HG03135 (cell line): Measurements from ENCODE around the gene CACNB4.

ENCODE experiments used
- ATAC-seq: cut with Tn5 transposase; IDR thresholded peaks from one replicate; pipeline ENCODE4 v1.9.1; 2021; ENCODE audit warnings: mild to moderate bottlenecking, moderate library complexity; ENCODE audit not compliant: unreplicated experiment

The CACNB4 gene

DNA sequence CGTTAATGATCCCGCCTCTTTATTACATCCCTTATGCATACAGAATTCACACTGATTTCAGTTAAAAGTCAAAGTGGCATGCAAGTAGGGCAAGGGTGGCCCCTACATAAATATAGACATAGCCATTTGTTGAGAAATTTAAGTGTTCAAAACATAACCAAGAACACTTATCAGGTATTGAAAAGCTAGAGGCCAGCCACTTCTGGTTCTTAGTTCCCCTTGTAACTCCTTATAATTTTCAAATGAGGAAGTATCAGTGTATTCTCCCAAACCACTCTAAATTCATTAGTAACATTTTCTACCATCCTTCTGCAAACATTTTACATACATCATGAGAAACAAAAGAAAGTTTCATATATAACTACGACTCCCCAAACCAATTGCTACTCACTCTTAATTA is 264.9 kb downstream of the CACNB4 start:
- no peak for ATAC-seq

DNA sequence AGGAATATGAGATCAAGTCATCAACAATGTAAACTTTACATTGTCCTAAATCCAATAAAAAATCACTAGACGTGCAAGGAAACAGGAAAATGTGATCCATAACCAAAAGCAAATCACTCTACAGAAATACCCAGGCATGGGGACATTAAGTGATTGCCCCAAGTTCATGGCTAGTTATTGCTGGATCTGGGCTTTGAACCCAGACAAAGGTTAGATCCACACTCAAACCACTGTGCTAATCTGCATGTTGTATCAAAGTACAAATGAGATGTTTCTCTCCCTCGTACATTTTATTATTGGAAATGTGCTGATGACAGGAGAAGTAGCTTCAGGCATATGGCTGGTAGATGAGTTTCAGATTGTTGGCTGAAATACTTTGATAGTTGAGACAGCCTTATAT is 267.9 kb downstream of the CACNB4 start:
- ATAC-seq, result no peak

DNA sequence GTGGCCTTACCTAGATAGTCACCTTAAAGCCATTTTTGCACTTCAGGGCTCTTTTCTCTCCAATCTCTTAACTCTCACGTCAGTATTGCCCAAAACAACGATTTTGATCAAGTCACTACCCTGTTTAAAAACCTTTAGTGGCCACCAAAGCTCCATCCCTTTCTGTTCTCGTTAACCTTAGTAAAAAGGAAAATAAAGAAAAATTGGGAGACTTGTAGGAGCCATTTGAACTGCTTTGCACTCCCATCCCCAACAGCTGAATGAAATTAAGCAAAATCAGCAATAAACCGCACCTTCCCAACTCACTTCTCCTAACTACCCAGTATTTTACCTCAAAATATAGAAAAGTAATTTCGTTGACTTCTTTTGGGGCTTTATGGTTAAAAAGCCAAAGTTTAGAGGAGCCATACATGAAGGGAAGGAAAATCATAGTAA is 269.9 kb downstream of the CACNB4 start:
- no peak for ATAC-seq

DNA sequence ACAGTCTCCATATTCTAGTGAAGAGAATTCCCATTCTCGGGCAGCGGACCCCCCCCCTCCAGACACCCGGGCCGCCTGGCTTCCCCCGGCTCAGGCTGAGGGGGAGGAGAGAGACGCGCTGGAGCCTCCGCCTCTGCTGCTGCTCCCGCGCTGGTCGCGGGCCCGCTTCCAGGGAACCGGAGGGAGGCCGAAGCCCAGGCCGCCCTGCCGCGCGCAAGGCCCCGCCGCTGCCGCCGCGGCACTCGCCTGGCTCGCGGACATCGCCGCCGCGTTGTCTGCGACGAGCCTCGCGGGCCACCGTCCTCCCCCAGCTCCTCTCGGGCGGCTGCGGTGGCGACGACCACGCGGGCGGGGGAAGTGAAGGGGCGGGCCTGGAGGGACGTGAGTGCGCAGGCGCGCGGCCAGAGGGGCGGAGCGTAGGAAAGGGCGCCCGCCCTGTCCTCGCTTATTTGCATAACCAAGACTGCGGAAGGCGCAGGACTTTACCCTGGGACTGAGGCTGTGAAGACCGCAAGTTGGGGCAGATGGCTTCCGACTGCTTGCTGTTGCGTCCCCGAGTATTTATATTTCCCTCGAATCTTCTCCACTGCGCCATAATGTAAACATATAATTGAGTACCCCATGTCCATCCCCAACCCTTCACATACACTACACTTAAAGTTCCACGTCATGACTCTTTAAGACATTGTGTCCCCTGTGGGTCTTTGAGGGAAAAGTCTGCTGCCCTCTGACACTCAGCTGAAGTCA is 270.5 kb downstream of the CACNB4 start, which contains the start of gene ARL5A:
Gene ARL5A, minus strand, starts transcription at position 279 of the 747 bp plus-strand sequence. Its CDS starts 245 bp downstream, at position 34.
- ATAC-seq, result peak; percentile 91

DNA sequence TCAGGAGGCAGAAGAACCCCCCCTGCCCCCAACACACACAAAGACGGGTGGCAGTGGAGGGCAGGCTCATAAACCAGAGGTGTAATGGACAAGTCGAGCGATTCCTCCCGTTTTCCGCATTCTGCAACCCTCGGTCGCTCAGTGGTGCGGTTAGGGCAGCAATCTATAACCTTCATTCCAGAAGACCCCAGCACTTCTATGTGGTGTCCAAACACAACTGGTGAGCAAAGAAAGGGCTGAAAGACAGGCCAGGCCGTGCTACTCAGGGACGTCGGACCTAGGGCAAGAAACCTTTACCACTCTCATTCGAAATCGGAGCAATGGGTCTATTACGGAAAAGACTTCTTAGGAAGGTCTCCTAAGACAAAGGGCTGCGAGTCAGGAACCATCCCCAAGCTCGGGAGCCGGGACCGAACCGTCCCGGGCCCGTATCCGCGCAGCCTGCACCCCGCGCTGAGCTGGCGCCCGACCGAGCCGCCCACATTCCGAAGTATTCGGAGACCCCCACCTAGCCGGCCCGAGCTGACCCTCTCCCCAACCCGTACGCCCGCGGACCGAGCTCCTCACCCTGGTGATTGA is 271.2 kb downstream of the CACNB4 start:
- ATAC-seq, result peak; percentile 25

DNA sequence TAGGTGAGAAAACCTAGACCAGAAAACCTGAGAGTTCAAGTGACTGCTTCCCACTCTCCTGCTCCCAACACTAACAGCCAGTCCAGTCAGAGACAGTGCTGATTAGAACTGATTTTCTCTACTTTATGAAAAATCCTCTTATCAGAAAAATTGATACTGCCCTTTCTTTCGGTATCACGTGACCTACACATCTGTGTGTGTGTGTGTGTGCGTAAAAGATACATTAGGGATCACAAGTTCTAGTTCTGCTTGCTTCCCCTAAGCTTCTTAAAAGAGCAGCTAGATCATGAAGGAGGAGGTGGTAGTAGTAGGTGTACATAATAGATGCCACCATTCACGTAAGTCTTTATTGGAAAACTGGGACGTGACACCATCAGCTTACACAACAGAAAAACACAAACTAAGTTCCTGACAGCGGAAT is 272.1 kb downstream of the CACNB4 start:
- no peak for ATAC-seq

DNA sequence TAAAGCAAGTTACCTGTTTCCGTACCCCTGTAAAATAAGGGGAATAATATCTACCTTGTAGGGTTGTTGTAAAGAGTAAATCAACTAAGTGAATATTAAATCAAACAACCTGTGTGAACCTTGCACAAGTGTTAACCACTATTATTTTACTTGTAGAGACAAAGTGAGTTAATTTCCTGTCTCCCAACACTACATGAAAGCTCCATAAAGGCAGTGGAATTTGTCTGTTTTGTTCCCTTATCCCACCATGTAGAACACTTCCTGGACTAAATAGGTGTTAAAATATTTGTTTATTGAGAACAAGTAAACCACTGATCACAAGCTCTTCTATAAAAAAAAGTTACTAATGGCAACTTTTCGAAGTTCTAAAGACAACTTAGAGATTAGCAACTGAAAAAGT is 274.0 kb downstream of the CACNB4 start:
- ATAC-seq, result no peak

DNA sequence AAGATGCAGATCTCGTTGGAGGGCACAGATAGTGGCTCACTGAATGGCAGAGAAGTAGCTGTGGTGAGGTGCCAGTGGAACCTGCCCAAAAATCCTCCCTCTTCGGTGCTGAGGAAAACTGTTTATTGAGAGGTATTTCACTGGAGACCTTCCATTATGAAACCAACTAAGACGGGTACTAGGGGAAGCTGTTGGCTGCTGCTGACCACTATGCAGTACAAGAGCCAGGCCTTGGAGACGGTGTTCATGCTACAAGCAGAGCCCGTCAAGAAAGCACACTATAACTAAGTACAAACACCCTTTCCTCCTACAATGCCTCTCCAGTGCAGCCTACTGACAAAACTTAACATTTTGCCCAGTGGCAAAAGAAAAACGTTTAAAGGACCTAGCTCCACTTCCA is 275.2 kb downstream of the CACNB4 start:
- no peak for ATAC-seq

DNA sequence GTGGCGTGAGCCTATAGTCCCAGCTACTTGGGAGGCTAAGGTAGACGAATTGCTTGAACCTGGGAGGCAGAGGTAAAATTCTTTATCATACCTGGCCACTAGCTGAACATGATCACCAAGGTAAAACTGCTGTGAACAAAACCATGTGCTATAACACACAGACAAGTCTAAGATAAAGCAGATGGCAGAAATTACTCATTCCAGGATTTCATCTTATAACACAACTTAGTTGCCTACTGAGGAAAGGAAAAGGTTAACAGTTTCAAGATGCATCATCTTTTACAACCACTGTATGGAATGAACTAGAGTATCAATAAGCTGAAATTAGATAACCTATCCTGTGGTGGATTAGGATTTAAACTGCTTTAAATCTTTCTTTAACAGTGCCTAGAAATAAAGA is 278.9 kb downstream of the CACNB4 start:
- ATAC-seq, result no peak

DNA sequence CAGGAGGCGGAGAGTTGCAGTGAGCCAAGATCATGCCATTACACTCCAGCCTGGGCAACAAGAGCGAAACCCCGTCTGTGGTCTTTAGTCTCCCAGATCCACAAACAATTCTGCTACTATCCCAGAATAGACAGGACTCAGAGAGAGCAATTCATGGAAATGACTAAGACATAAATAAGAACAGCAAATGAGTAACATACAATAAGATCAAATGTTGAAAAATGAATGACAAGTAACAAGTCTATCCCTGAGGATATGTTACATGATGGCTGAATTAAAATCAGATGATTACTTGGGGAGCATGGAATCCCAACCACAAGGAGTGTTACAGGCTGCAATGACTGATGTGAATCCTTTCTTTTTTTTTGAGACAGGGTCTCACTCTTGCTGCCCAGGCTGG is 280.9 kb downstream of the CACNB4 start:
- ATAC-seq, result no peak

DNA sequence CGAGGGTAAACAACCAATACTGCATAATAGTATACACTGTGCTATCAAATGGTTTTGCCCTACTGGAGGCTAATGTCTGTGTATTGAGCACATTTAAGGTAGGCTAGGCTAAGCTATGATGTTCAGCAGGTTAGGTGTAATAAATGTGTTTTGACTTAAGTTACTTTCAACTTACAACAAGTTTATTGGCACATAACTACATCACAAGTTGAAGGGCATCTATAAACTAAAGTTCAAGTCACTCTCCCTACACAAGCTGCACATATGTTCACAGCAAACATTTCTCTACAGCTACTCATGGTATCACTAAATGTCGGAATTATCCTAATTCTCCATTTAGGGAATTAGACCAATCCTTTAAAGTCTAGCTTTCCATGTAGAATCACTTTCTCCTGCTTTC is 282.0 kb downstream of the CACNB4 start:
- no peak for ATAC-seq

DNA sequence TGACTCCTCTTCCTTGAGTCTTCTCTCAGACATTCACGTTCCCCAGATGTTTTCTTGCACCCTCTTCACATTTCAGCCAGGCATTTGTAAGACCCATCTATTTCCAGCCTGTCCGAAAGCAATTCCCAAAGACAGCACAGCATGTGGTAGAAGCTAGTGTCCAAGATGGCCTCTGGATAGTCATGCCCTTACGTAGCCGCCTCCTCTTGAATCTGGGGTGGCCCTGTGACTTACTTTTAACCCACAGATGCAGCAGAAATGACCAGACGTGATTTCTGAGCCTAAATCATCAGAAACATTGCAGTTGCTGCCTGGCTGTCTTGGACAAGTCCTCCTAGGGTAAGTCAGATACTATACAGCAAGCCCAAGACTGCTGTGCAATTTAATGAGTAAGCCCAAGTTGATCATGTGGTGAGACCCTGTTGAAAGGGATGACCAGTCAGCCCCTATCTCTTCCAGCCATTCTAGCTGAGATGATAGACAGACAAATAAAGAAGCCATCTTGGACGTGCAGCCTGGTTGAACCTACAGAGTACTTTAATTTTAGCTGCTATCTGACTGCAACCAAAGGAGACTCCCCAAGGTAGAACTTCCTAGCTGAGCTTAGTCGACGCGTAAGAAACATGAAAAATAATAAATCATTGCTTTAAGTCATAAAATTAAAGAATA is 282.9 kb downstream of the CACNB4 start:
- ATAC-seq, result no peak

DNA sequence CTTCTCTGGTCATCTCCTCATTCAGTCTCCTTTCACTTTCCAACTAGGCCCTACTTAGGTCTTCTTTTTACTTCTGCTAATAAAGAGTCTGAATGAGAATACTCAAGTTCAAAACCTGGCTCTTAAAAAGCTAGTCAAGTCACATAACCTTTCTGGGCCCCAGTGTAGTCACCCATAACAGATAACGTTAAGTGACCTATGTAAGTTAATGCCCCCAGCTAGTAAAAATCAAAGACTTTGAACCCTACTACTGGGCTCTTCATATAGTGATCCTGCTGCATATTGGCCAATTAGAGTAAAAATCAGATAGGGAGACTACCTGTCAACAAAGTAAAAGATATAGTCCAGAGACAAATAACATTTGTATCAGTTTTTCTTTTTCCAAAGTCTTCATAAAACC is 288.4 kb downstream of the CACNB4 start:
- ATAC-seq, result no peak

DNA sequence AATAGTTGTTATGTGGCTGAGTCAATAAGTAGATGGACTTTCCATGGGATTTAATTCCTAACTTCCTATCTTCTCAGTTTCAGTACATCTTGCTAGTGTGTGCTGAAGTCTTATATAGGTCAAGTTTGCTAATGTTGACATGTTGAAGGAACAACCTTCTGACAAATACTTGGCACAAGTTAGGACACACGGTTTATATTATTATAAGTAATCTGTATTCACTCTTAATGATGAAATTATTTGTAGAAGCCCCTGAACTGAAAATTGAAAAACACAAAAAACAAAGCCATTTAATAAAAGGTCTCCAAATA is 289.8 kb downstream of the CACNB4 start:
- ATAC-seq, result no peak

DNA sequence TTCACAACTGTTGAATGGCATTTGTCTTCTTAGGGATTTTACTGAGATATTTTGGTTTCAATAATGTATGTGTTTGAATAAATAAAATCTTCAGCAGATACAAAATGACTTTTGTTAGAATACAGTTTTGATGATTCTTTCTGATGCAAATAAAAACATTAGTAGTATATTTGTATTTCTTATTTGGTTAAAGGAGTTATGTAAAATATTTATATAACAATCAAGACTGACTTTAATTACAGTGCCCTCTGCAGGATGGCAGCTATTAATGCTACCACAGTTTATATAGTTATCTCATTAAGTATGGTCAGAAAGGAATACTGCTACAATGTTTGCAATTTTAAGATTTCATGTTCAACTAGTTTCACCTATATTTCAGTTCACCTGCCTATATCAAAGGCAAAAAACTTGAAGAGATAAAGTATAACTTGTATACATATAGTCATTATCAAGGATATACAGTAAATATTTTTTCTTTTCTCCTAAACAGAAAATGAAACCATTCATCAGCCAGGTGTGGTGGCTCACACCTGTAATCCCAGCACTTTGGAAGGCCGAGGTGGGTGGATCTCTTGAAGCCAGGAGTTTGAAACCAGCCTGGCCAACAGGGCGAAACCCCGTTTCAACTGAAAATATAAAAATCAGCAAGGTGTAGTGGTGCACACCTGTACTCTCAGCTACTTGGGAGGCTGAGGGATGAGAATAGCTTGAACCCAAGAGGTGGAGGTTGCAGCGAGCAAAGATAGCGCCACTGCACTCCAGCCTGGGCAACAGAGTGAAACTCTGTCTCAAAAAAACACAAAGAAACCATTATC is 290.4 kb downstream of the CACNB4 start:
- ATAC-seq, result no peak

DNA sequence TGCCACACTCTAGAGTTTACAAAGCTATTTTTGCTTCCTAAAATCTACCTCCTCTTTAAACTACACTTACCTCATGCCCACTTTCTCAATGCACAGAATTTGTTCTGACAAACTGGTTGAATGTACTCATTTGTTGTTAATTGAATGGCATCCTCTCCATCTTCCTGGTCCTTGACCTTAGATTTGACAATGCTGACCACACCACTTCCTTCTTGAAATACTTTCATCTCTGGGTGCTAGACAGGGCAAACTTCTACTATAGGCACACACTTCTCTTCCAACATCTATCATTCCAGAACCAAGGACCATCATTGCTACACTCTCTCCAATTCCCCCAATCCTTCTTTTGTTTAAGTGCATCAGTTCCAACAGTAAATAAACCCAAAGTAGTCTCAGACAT is 292.9 kb downstream of the CACNB4 start:
- no peak for ATAC-seq

DNA sequence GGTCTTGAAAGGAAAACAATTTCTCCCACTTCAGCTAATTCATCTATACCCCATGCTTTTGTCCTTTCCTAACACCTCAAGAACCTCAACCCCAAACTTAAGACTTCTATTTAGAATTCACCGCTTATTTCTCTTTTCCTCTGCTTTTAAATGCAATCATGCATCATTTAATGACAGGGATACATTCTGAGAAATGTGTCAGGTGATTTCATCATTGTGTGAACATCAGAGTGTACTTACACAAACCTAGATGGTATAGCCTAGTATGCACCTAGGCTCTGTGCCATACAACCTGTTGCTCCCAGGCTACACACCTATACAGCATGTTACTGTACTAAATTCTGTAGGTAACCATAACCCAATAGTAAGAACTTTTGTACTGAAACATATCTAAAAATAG is 293.5 kb downstream of the CACNB4 start:
- ATAC-seq, result no peak

DNA sequence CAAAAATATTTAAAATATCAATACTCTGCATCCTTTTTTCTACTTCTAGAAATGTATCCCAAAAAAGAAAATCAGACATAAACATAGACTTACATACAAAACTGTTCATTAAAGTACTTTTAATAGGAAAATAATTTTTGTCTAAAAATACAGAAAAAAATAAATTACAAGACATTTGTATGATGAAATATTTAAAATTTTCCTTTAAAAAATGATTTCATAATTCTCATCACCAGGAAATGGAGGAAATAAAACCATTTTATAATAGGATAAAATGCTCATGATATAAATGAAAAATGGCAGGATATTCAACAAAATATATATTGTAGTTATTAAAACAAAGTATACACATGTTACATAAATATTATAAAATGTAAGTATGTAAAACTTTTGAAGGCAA is 295.0 kb downstream of the CACNB4 start:
- no peak for ATAC-seq

DNA sequence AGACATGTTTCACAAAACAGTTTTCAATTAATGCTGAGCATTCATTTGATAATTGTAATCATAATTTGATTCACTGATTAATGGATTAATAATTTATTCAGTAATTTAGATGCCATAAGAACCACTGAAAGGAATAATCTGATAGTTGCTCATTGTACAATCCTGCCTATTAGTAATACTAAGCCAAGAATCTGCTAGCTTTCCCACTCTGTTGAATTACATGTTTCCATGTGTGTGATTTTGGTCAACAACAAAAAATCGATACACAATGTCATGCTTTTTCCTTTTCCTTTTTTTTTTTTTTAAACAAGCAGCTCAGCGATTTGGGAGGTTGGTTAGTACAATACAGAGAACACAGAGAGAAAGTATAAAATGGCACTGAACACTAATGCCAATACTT is 296.5 kb downstream of the CACNB4 start:
- ATAC-seq, result no peak

DNA sequence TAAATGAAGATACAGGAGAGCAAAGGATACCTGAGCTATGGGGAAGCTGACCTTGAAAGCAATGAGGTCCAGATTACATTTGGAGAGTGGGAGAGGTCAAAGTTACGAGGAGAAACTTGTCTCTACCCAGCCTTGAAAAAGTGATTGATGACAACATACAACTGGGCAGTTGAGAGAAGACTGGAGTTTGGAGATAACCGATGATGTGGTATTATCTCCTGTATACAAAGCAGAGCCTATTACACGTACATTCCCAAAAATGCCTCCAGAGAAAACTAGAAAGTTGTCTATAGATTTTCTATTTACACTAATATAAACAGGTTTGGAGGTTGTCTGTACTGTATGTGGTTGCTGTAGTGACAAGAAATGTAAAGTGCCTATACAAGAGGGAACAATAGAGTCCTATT is 299.0 kb downstream of the CACNB4 start:
- ATAC-seq, result no peak

DNA sequence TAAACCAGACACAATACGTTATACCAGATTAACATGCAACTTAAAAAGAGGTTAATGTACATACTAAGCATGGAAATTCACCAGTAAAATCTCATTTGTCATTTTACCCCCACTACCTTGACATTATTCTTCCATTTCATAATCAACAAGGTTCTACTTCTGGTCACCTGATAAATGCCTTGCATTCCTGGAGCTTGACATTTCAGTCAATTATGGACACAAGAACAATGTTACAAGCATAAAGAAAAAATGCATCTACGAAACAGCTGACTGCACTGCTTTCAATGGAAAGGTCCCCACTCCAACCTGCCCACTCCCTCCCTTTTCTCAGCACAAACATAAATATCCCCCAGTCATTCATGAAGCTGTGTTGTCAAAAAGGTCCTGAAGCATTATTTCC is 302.1 kb downstream of the CACNB4 start:
- no peak for ATAC-seq
